Peyer's patch (tissue), 4 donors: Measurements from ENCODE around the gene PIR.

ENCODE experiments used
- CTCF ChIP-seq, 6 experiments: fragments of 450-650 bp in 4 of 6; fragments of 200-600 bp in 2 of 6; sonication (generic) in 1 of 6; IDR thresholded peaks; one replicate each; pipeline ENCODE4 v1.5.1; 2017 to 2019; ENCODE audit warnings: antibody characterized with exemption in 6 of 6, mild to moderate bottlenecking in 3 of 6, moderate library complexity in 1 of 6
- POLR2A ChIP-seq, 2 donors: fragments of 450-650 bp; IDR thresholded peaks; one replicate each; pipeline ENCODE4 v1.5.1; 2017; ENCODE audit warnings: antibody characterized with exemption in 2 of 2, mild to moderate bottlenecking in 2 of 2, moderate library complexity in 2 of 2

- no peak for TF ChIP-seq POLR2A (IDR thresholded peaks at IDR 0.05)
- TF ChIP-seq CTCF (IDR thresholded peaks at IDR 0.05), result no peak
Measured at GRCh38 chrX:15514279-15514678, 21.1 kb upstream of the PIR start.
